Activated B cell treated with CpG ODN at 0.5 μM for 24 hours (primary cell): ENCODE results near the gene SBK1. TPM values are rescaled to one million over a fixed set of nuclear protein-coding genes. Genes with fewer than 3 reads are reported as not detected.

Experiments
- ATAC-seq: fragments of 200-7000 bp; cut with Tn5 transposase; one replicate; pipeline ENCODE4 v1.10.0; 2021; ENCODE audit warnings: low read depth, mild to moderate bottlenecking, moderate library complexity
- CTCF ChIA-PET: fragments of 350-600 bp; sonication (Branson Sonifier 250); formaldehyde crosslinking; loops from one replicate; lab custom pipeline; 2021; ENCODE audit warnings: antibody characterized with exemption; lab: Charles Lee
- POLR2A ChIA-PET: fragments of 350-600 bp; sonication (Branson Sonifier 250); formaldehyde crosslinking; loops from one replicate; lab custom pipeline; 2021; ENCODE audit warnings: antibody characterized with exemption; lab: Charles Lee
- DNase-seq: peaks from one replicate; pipeline ENCODE4 v3.0.0; 2022
- H3K27ac Mint-ChIP-seq: one replicate; pipeline ENCODE4 v1.8.0; 2020; ENCODE audit warnings: mixed read lengths
- H3K27me3 Mint-ChIP-seq: one replicate; pipeline ENCODE4 v1.8.0; 2021; ENCODE audit warnings: mixed read lengths
- H3K36me3 Mint-ChIP-seq: one replicate; pipeline ENCODE4 v1.8.0; 2021; ENCODE audit warnings: low read depth, mixed read lengths
- H3K4me1 Mint-ChIP-seq: one replicate; pipeline ENCODE4 v1.8.0; 2021; ENCODE audit warnings: mixed read lengths
- H3K4me3 Mint-ChIP-seq: one replicate; pipeline ENCODE4 v1.8.0; 2020; ENCODE audit warnings: mild to moderate bottlenecking, mixed read lengths
- H3K9me3 Mint-ChIP-seq: one replicate; pipeline ENCODE4 v1.8.0; 2020; ENCODE audit warnings: mixed read lengths
- intact Hi-C: fragments of 100-400 bp; cut with micrococcal nuclease; formaldehyde crosslinking; loops from one replicate; pipeline ENCODE4 v1.15.1; 2024
- total RNA-seq: library from RNA; stranded (reverse); gene quantifications from 2 replicates; pipeline ENCODE4 v1.2.3, GENCODE V29; 2022
- TF ChIP-seq, protein P1 (sequence below): fragments of 200-600 bp; IDR thresholded peaks from one replicate; pipeline ENCODE4 v1.8.0; 2022; ENCODE audit warnings: antibody characterized with exemption, mild to moderate bottlenecking

The SBK1 gene
- total RNA-seq, 1 donor from 2014 or later, result 0.58 TPM

DNA sequence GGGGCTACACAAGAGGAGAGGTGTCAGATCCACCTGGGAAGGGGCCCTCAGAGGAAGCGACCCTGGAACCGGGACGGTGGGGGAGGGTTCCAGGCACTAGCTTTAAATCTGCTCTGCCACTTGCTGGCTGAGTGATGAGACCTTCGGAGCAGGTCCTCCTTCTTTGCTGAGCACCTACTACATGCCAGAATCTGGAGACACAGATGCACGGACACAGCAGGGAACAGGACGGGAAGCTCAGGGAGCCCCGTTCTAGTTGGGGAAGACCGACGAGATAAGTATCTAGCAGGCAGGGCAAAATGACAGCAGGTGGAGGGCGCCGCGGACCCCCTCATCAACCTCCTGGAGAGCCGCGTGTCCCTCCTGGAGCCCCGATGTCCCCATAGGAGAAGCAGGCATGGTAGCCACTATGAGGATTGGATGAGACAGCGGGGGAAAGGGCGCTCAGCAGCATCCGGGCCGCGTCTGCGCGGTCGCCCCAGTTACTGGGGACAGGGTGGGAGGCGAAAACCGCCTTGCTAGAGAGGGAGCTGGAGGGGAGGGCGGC lies 27.2 kb downstream of the SBK1 start:
- peaks cover 3% of the 10 kb centered on the region for H3K4me1 Mint-ChIP-seq
- no peak overlapping the region for H3K4me3 Mint-ChIP-seq
- H3K36me3 Mint-ChIP-seq, result no peaks in the 10 kb centered on the region
- H3K9me3 Mint-ChIP-seq, result no peaks in the 10 kb centered on the region
- no peak for DNase-seq
- POLR2A ChIA-PET, result no interaction called here
- no peak overlapping the region for H3K27ac Mint-ChIP-seq
- TF ChIP-seq, protein P1, sequence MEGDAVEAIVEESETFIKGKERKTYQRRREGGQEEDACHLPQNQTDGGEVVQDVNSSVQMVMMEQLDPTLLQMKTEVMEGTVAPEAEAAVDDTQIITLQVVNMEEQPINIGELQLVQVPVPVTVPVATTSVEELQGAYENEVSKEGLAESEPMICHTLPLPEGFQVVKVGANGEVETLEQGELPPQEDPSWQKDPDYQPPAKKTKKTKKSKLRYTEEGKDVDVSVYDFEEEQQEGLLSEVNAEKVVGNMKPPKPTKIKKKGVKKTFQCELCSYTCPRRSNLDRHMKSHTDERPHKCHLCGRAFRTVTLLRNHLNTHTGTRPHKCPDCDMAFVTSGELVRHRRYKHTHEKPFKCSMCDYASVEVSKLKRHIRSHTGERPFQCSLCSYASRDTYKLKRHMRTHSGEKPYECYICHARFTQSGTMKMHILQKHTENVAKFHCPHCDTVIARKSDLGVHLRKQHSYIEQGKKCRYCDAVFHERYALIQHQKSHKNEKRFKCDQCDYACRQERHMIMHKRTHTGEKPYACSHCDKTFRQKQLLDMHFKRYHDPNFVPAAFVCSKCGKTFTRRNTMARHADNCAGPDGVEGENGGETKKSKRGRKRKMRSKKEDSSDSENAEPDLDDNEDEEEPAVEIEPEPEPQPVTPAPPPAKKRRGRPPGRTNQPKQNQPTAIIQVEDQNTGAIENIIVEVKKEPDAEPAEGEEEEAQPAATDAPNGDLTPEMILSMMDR, result no peak
- CTCF ChIA-PET, result interaction anchor here (1.5 kb wide), 1 partner anchor 8 kb away, joined by 3 read pairs; no protein-coding TSS in a partner anchor
- no peaks in the 10 kb centered on the region for H3K27me3 Mint-ChIP-seq
- ATAC-seq, result no peak
- intact Hi-C loops, result loop anchor here (5.0 kb wide), 1 partner anchor 347 kb away; no protein-coding TSS in a partner anchor

GRCh38 chr16:28320023-28320561 lies 27.8 kb downstream of the SBK1 start:
- no peak for ATAC-seq
- Mint-ChIP-seq H3K27me3 (no peaks in the 10 kb centered on the region), H3K4me3 (no peak overlapping the region), H3K9me3 (no peaks in the 10 kb centered on the region), H3K27ac (no peak overlapping the region), H3K4me1 (peaks cover 3% of the 10 kb centered on the region), H3K36me3 (no peaks in the 10 kb centered on the region)
- TF ChIP-seq, protein P1, result no peak
- POLR2A ChIA-PET, result no interaction called here
- intact Hi-C loops, result no loop called here
- CTCF ChIA-PET, result interaction anchor here (1.5 to 1.8 kb wide), 2 partner anchors 9 to 27 kb away, joined by 3 to 5 read pairs; partner anchors contain the start of gene SBK1
- no peak for DNase-seq

DNA sequence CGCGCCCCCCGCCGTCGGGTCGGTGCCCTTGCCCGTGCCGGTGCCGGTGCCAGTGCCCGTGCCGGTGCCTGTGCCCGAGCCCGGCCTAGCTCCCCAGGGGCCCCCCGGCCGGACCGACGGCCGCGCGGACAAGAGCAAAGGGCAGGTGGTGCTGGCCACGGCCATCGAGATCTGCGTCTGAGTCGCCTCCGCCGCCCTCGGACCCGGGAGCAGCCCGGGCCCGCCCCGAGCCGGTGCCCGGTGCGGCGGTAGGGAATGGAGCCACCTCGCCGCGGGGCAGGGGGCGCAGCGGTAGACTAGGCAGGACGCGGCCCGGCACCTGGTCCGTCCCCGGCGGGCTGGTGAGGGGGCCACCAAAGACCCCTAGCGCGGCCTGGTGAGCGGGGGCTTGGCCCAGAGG lies 28.4 kb downstream of the SBK1 start:
- intact Hi-C loops, result no loop called here
- Mint-ChIP-seq H3K4me3 (no peak overlapping the region), H3K4me1 (peaks cover 3% of the 10 kb centered on the region), H3K9me3 (no peaks in the 10 kb centered on the region), H3K36me3 (no peaks in the 10 kb centered on the region), H3K27me3 (no peaks in the 10 kb centered on the region), H3K27ac (no peak overlapping the region)
- ChIA-PET POLR2A (no interaction called here), CTCF (interaction anchor here (1.8 kb wide), 1 partner anchor 28 kb away, joined by 5 read pairs; the partner anchor contains the start of gene SBK1)
- no peak for ATAC-seq
- no peak for DNase-seq
- TF ChIP-seq, protein P1, result no peak

DNA sequence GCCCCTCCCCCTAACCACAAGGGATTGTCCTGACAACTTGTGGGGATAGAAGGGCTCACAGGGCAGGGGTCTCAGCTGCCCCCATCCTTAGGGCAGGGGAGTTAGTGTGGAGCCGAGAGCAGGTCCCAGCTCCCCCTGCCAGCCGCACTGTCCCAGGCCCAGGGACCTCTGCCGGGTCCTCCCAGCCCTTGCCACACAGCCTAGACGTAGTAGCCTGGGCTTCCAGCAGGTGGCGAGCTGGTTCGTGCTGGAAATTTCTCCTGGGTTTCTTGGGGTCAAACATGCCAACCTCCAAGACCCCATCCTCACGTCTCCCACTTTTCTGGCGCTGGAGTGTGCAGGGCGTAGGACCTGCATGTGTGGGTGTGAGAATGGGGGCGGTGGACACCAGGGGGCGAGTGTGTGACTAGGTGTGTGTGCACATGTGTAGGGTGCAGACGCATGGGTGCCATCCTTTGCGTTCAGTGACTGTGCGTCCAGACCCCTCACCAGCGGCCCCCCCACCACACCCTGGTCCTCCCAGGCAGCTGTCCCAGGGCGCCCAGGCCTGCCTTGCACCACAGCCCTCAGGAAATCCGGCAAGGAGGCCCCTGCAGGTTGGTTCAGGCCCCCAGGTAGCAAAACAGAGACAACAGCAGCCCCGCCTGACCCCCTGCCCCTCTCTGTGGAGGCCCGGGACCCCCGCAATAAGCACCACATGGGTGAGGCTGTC lies 29.5 kb downstream of the SBK1 start:
- ATAC-seq (peak; percentile 70), DNase-seq (peak; percentile 40)
- no peak overlapping the region for H3K27ac Mint-ChIP-seq
- TF ChIP-seq, protein P1, result no peak
- no peaks in the 10 kb centered on the region for H3K9me3 Mint-ChIP-seq
- no peaks in the 10 kb centered on the region for H3K36me3 Mint-ChIP-seq
- H3K4me1 Mint-ChIP-seq, result peaks cover 3% of the 10 kb centered on the region
- POLR2A ChIA-PET, result no interaction called here
- no peaks in the 10 kb centered on the region for H3K27me3 Mint-ChIP-seq
- intact Hi-C loops, result no loop called here
- CTCF ChIA-PET, result interaction anchor here (1.8 kb wide), 1 partner anchor 29 kb away, joined by 5 read pairs; the partner anchor contains the start of gene SBK1
- no peak overlapping the region for H3K4me3 Mint-ChIP-seq

DNA sequence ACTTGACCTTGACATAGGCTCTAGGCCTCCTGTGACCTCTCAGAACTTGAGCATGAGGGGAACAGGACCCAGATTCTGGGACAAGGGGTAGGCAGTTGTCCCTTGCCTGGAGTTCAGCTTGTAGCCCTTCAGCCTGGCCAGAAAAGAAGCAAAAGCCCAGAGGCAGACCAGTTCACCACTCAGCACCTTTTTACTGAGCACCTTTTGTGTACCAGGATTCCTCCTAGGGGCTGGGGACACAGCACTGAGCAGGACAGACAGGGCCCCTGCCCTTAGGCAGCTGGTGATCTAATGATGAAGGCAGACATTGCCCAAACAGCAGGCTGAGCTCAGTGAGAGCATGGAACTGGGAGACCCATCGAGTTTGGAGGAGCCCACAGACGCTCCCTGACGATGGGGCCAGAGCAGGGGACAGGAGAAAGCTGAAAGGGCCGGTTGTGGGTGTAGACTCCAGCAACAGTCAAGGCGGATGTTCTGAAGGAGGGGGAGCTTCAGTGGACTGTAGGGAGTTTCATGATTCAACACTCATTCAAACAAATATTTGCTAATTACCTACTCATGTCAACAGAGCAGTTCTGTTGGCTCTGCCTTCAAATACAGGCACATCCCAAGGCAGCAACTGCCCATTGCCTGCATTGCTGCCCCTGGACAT lies 32.0 kb downstream of the SBK1 start:
- intact Hi-C loops, result no loop called here
- Mint-ChIP-seq H3K27ac (no peak overlapping the region), H3K4me3 (no peak overlapping the region), H3K9me3 (no peaks in the 10 kb centered on the region), H3K4me1 (peaks cover 5% of the 10 kb centered on the region), H3K36me3 (no peaks in the 10 kb centered on the region), H3K27me3 (no peaks in the 10 kb centered on the region)
- TF ChIP-seq, protein P1, result no peak
- POLR2A ChIA-PET, result no interaction called here
- ATAC-seq (no peak), DNase-seq (no peak)
- CTCF ChIA-PET, result interaction anchor here (1.0 kb wide), 1 partner anchor 42 kb away, joined by 3 read pairs; no protein-coding TSS in a partner anchor
